ENCODE measurements around the gene TMOD1.

TMOD1 gene

GRCh38 chr9:97507428-97507984 lies 6.0 kb downstream of the TMOD1 start:
- TF ChIP-seq GATA3 (IDR thresholded peaks at IDR 0.05; ENCODE audit: low read depth, low read length) (no peak), GATA2 (IDR thresholded peaks at IDR 0.05; ENCODE audit: low read depth, low read length) (no peak)

GRCh38 chr9:97508852-97509251 lies 7.4 kb downstream of the TMOD1 start:
- TF ChIP-seq GATA3 (IDR thresholded peaks at IDR 0.05; ENCODE audit: low read depth, low read length) (no peak), GATA2 (IDR thresholded peaks at IDR 0.05; ENCODE audit: low read depth, low read length) (no peak)

- TF ChIP-seq GATA3 (IDR thresholded peaks at IDR 0.05; ENCODE audit: low read depth, low read length) (no peak), GATA2 (IDR thresholded peaks at IDR 0.05; ENCODE audit: low read depth, low read length) (no peak)
Observed at GRCh38 chr9:97510797-97511654, 9.6 kb downstream of the TMOD1 start.

- TF ChIP-seq GATA3 (IDR thresholded peaks at IDR 0.05; ENCODE audit: low read depth, low read length) (no peak), GATA2 (IDR thresholded peaks at IDR 0.05; ENCODE audit: low read depth, low read length) (no peak)
Observed at GRCh38 chr9:97511655-97512427, 10.4 kb downstream of the TMOD1 start.

- TF ChIP-seq GATA3 (IDR thresholded peaks at IDR 0.05; ENCODE audit: low read depth, low read length) = no peak
- no peak for TF ChIP-seq GATA2 (IDR thresholded peaks at IDR 0.05; ENCODE audit: low read depth, low read length)
Observed at GRCh38 chr9:97512966-97513560, 11.6 kb downstream of the TMOD1 start.

- TF ChIP-seq GATA3 (IDR thresholded peaks at IDR 0.05; ENCODE audit: low read depth, low read length) = no peak
- TF ChIP-seq GATA2 (IDR thresholded peaks at IDR 0.05; ENCODE audit: low read depth, low read length) = no peak
Observed at GRCh38 chr9:97514531-97514930, 13.1 kb downstream of the TMOD1 start.

GRCh38 chr9:97515662-97516061 lies 14.2 kb downstream of the TMOD1 start:
- TF ChIP-seq GATA2 (IDR thresholded peaks at IDR 0.05; ENCODE audit: low read depth, low read length) (no peak), GATA3 (IDR thresholded peaks at IDR 0.05; ENCODE audit: low read depth, low read length) (no peak)

GRCh38 chr9:97516111-97516510 lies 14.6 kb downstream of the TMOD1 start:
- TF ChIP-seq GATA3 (IDR thresholded peaks at IDR 0.05; ENCODE audit: low read depth, low read length) = no peak
- TF ChIP-seq GATA2 (IDR thresholded peaks at IDR 0.05; ENCODE audit: low read depth, low read length) = no peak

- TF ChIP-seq GATA3 (IDR thresholded peaks at IDR 0.05; ENCODE audit: low read depth, low read length) (no peak), GATA2 (IDR thresholded peaks at IDR 0.05; ENCODE audit: low read depth, low read length) (no peak)
Observed at GRCh38 chr9:97517331-97518089, 16.0 kb downstream of the TMOD1 start.

GRCh38 chr9:97518166-97518908 lies 16.9 kb downstream of the TMOD1 start:
- TF ChIP-seq GATA2 (IDR thresholded peaks at IDR 0.05; ENCODE audit: low read depth, low read length) (no peak), GATA3 (IDR thresholded peaks at IDR 0.05; ENCODE audit: low read depth, low read length) (no peak)

- TF ChIP-seq GATA3 (IDR thresholded peaks at IDR 0.05; ENCODE audit: low read depth, low read length) (no peak), GATA2 (IDR thresholded peaks at IDR 0.05; ENCODE audit: low read depth, low read length) (no peak)
Observed at GRCh38 chr9:97518909-97519307, 17.4 kb downstream of the TMOD1 start.

GRCh38 chr9:97519441-97519970 lies 18.0 kb downstream of the TMOD1 start:
- no peak for TF ChIP-seq GATA2 (IDR thresholded peaks at IDR 0.05; ENCODE audit: low read depth, low read length)
- TF ChIP-seq GATA3 (IDR thresholded peaks at IDR 0.05; ENCODE audit: low read depth, low read length) = no peak

Measured in SH-SY5Y (cell line).